Panc1 (cell line): ENCODE measurements around the gene CHL1.

Experiments used
- CTCF ChIP-seq: fragments of 450-650 bp; IDR thresholded peaks from 2 replicates; pipeline ENCODE4 v1.5.1; 2017; ENCODE audit warnings: mild to moderate bottlenecking
- POLR2AphosphoS5 ChIP-seq: IDR thresholded peaks from 2 replicates; pipeline ENCODE4 v1.6.1; 2012; ENCODE audit warnings: mild to moderate bottlenecking, low read depth, low read length, moderate library complexity

GRCh38 chr3:453106-453505 lies 256.5 kb downstream of the CHL1 start:
- TF ChIP-seq CTCF (no peak), POLR2AphosphoS5 (no peak)
